ENCODE results near the gene FRMD8. TPM values are rescaled to one million over a fixed set of nuclear protein-coding genes. Genes with fewer than 3 reads are reported as not detected.

The FRMD8 gene
- total and polyA plus RNA-seq, 2 experiments from 2014 or later = 25.4 to 106 TPM

- H3K27ac ChIP-seq = no peak overlapping the region
- H3K79me2 ChIP-seq (ENCODE audit: insufficient read depth) = peaks cover 45% of the 10 kb centered on the region
- H3K4me3 ChIP-seq = no peak overlapping the region
- 63 to 67% methylated on average over 2 of the region's 2 CpGs for WGBS, 2 experiments (ENCODE audit: low coverage in 1 of 2, low lambda C conversion rate in 2 of 2, missing lambda C conversion rate in 2 of 2)
- H3K9ac ChIP-seq = no peak overlapping the region
- no peak for DNase-seq
- H3K4me1 ChIP-seq (ENCODE audit: insufficient read depth) = no peaks in the 10 kb centered on the region
- no peaks in the 10 kb centered on the region for H3K27me3 ChIP-seq (replicated peaks; ENCODE audit: insufficient read depth)
- TF ChIP-seq EZH2phosphoT487 (IDR thresholded peaks at IDR 0.05; ENCODE audit: insufficient read depth, low read depth) (no peak), EZH2 (IDR thresholded peaks at IDR 0.05; ENCODE audit: insufficient read depth, poor library complexity, severe bottlenecking) (no peak)
- in situ Hi-C loops (cut with MboI) = no loop called here
- peaks cover 9% of the 10 kb centered on the region; the same call in 1 of the 2 replicates for H3F3A ChIP-seq (ENCODE audit: insufficient read depth)
- H4K20me1 ChIP-seq (ENCODE audit: insufficient read depth) = no peaks in the 10 kb centered on the region
- no peaks in the 10 kb centered on the region for H3K9me3 ChIP-seq (ENCODE audit: low read depth)
- no peaks in the 10 kb centered on the region for H3K9me2 ChIP-seq (ENCODE audit: insufficient read depth)
- peaks cover 29% of the 10 kb centered on the region; the same call in 1 of the 2 replicates for H3K36me3 ChIP-seq (ENCODE audit: low read depth)
- no peak overlapping the region for H3K4me2 ChIP-seq (ENCODE audit: unreplicated experiment)
- no peak overlapping the region for H2AFZ ChIP-seq
These were observed 16.4 kb downstream of the FRMD8 start for GRCh38 chr11:65402790-65403189.

DNA sequence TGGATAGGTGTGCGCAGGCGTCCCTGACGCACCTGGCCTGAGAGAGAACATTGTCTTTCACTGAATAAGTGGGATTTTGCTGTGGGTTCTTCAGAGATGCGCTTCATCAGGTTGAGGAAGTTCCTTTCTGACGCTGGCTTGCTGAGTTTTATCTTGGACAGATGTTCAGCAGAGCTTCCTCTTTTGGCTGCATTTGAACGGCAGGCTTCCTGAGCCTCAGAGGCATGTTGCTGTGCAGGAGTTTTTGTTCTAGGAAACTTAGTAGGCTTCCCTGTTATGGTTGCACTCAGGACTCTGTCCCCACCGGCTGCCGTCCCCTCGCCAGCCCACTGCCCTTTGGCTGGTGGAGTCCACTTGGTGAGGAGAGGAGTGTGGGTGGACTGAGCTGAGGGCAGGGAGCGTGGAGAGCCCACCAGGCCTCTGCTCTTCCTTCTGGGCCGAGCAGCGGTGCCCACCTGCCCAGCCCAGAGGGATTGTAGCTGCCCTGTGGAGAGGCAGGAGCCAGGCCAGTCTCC lies 17.2 kb downstream of the FRMD8 start:
- Histone ChIP-seq H3K79me2 (ENCODE audit: insufficient read depth) (peaks cover 45% of the 10 kb centered on the region), H3K4me1 (ENCODE audit: insufficient read depth) (0 out of 2 replicates have a peak, but pooled peaks cover 4% of the 10 kb centered on the region), H3K27ac (no peak overlapping the region), H3K9ac (no peak overlapping the region), H3K27me3 (replicated peaks; ENCODE audit: insufficient read depth) (no peaks in the 10 kb centered on the region), H3K9me3 (ENCODE audit: low read depth) (no peaks in the 10 kb centered on the region), H3K36me3 (ENCODE audit: low read depth) (peaks cover 33% of the 10 kb centered on the region), H2AFZ (no peak overlapping the region), H3K4me2 (ENCODE audit: unreplicated experiment) (no peak overlapping the region), H3K4me3 (no peak overlapping the region), H4K20me1 (ENCODE audit: insufficient read depth) (no peaks in the 10 kb centered on the region), H3K9me2 (ENCODE audit: insufficient read depth) (no peaks in the 10 kb centered on the region), H3F3A (ENCODE audit: insufficient read depth) (peaks cover 9% of the 10 kb centered on the region; the same call in 1 of the 2 replicates)
- in situ Hi-C loops (cut with MboI) = no loop called here
- no peak for DNase-seq
- no peak for TF ChIP-seq EZH2phosphoT487 (IDR thresholded peaks at IDR 0.05; ENCODE audit: insufficient read depth, low read depth)
- TF ChIP-seq EZH2 (IDR thresholded peaks at IDR 0.05; ENCODE audit: insufficient read depth, poor library complexity, severe bottlenecking) = no peak
- 75 to 78% methylated on average over 12 of the region's 12 CpGs for WGBS, 2 experiments (ENCODE audit: low coverage in 1 of 2, low lambda C conversion rate in 2 of 2, missing lambda C conversion rate in 2 of 2)

- Histone ChIP-seq H3F3A (ENCODE audit: insufficient read depth) (peaks cover 9% of the 10 kb centered on the region; the same call in 1 of the 2 replicates), H3K27ac (no peak overlapping the region), H3K4me2 (ENCODE audit: unreplicated experiment) (no peak overlapping the region), H2AFZ (no peak overlapping the region), H3K27me3 (replicated peaks; ENCODE audit: insufficient read depth) (no peaks in the 10 kb centered on the region), H4K20me1 (ENCODE audit: insufficient read depth) (no peaks in the 10 kb centered on the region), H3K9me2 (ENCODE audit: insufficient read depth) (no peaks in the 10 kb centered on the region), H3K79me2 (ENCODE audit: insufficient read depth) (peaks cover 49% of the 10 kb centered on the region), H3K9ac (no peak overlapping the region), H3K4me1 (ENCODE audit: insufficient read depth) (0 out of 2 replicates have a peak, but pooled peaks cover 4% of the 10 kb centered on the region), H3K4me3 (no peak overlapping the region), H3K9me3 (ENCODE audit: low read depth) (no peaks in the 10 kb centered on the region), H3K36me3 (ENCODE audit: low read depth) (peaks cover 38% of the 10 kb centered on the region)
- DNase-seq = no peak
- no peak for TF ChIP-seq EZH2 (IDR thresholded peaks at IDR 0.05; ENCODE audit: insufficient read depth, poor library complexity, severe bottlenecking)
- TF ChIP-seq EZH2phosphoT487 (IDR thresholded peaks at IDR 0.05; ENCODE audit: insufficient read depth, low read depth) = no peak
- WGBS, 2 experiments (ENCODE audit: low coverage in 1 of 2, low lambda C conversion rate in 2 of 2, missing lambda C conversion rate in 2 of 2) = 73 to 83% methylated on average over 6 to 13 of the region's 13 CpGs
- in situ Hi-C loops (cut with MboI) = no loop called here
These were observed 17.8 kb downstream of the FRMD8 start for GRCh38 chr11:65404210-65404609.

- H3F3A ChIP-seq (ENCODE audit: insufficient read depth) = peaks cover 9% of the 10 kb centered on the region; the same call in 1 of the 2 replicates
- 88 to 92% methylated on average over 18 to 24 of the region's 24 CpGs for WGBS, 2 experiments (ENCODE audit: low coverage in 1 of 2, low lambda C conversion rate in 2 of 2, missing lambda C conversion rate in 2 of 2)
- H3K4me2 ChIP-seq (ENCODE audit: unreplicated experiment) = no peak overlapping the region
- peaks cover 55% of the 10 kb centered on the region for H3K79me2 ChIP-seq (ENCODE audit: insufficient read depth)
- no peak overlapping the region for H2AFZ ChIP-seq
- H3K27ac ChIP-seq = no peak overlapping the region
- no peaks in the 10 kb centered on the region for H3K9me3 ChIP-seq (ENCODE audit: low read depth)
- no peaks in the 10 kb centered on the region for H3K9me2 ChIP-seq (ENCODE audit: insufficient read depth)
- TF ChIP-seq EZH2 (IDR thresholded peaks at IDR 0.05; ENCODE audit: insufficient read depth, poor library complexity, severe bottlenecking) (no peak), EZH2phosphoT487 (IDR thresholded peaks at IDR 0.05; ENCODE audit: insufficient read depth, low read depth) (no peak)
- in situ Hi-C loops (cut with MboI) = no loop called here
- no peak overlapping the region for H3K4me3 ChIP-seq
- DNase-seq = no peak
- no peaks in the 10 kb centered on the region for H4K20me1 ChIP-seq (ENCODE audit: insufficient read depth)
- 0 out of 2 replicates have a peak, but pooled peaks cover 4% of the 10 kb centered on the region for H3K4me1 ChIP-seq (ENCODE audit: insufficient read depth)
- H3K36me3 ChIP-seq (ENCODE audit: low read depth) = peaks cover 40% of the 10 kb centered on the region
- H3K9ac ChIP-seq = no peak overlapping the region
- H3K27me3 ChIP-seq (replicated peaks; ENCODE audit: insufficient read depth) = no peaks in the 10 kb centered on the region
These were observed 18.4 kb downstream of the FRMD8 start for GRCh38 chr11:65404638-65405339.
